Esophagus mucosa (tissue), 1 donor: ENCODE results near the gene PTPRN2. TPM values are rescaled to one million over a fixed set of nuclear protein-coding genes. Genes with fewer than 3 reads are reported as not detected.
A peak's percentile ranks its signal among the peaks of the same experiment; 100 is the strongest.
"Not testable (repeated sequence)": the region's sequence is repeated elsewhere in the genome, so short reads cannot be mapped to it uniquely, and the experiment has no call there.

Source experiments
- ATAC-seq: fragments of 200-7000 bp; cut with Tn5 transposase; one replicate; pipeline ENCODE4 v1.9.1; 2020
- total RNA-seq: library from RNA; stranded (reverse); gene quantifications from one replicate; pipeline ENCODE4 v1.2.4, GENCODE V29; 2023
- donor health status: DM: yes; HTN: yes; CAD: no.

PTPRN2 gene
- total RNA-seq, 1 donor from 2014 or later: 0.44 TPM

GRCh38 chr7:158381956-158382355, 205.7 kb downstream of the PTPRN2 start:
- peak; percentile 11 for ATAC-seq

GRCh38 chr7:158378978-158379377, 208.6 kb downstream of the PTPRN2 start:
- ATAC-seq: no peak

GRCh38 chr7:158377800-158378623, 209.6 kb downstream of the PTPRN2 start:
- peak; percentile 42 for ATAC-seq

GRCh38 chr7:158376839-158377186, 210.8 kb downstream of the PTPRN2 start:
- not testable (repeated sequence) for ATAC-seq

- ATAC-seq: not testable (repeated sequence)
These were observed 211.3 kb downstream of the PTPRN2 start for GRCh38 chr7:158376146-158376838.

- ATAC-seq: no peak
These were observed 212.6 kb downstream of the PTPRN2 start for GRCh38 chr7:158375034-158375433.

GRCh38 chr7:158374586-158374985, 213.0 kb downstream of the PTPRN2 start:
- no peak for ATAC-seq

GRCh38 chr7:158374146-158374545, 213.5 kb downstream of the PTPRN2 start:
- no peak for ATAC-seq

GRCh38 chr7:158373476-158374133, 214.0 kb downstream of the PTPRN2 start:
- peak; percentile 27 for ATAC-seq

- ATAC-seq: no peak
These were observed 215.0 kb downstream of the PTPRN2 start for GRCh38 chr7:158372400-158373342.

GRCh38 chr7:158371856-158372255, 215.8 kb downstream of the PTPRN2 start:
- ATAC-seq: no peak

GRCh38 chr7:158369866-158370265, 217.8 kb downstream of the PTPRN2 start:
- ATAC-seq: no peak

- no peak for ATAC-seq
These were observed 218.3 kb downstream of the PTPRN2 start for GRCh38 chr7:158369290-158369689.

GRCh38 chr7:158368449-158368848, 219.2 kb downstream of the PTPRN2 start:
- no peak for ATAC-seq

- no peak for ATAC-seq
These were observed 220.0 kb downstream of the PTPRN2 start for GRCh38 chr7:158367634-158367982.

- no peak for ATAC-seq
These were observed 220.5 kb downstream of the PTPRN2 start for GRCh38 chr7:158366916-158367633.

- no peak for ATAC-seq
These were observed 221.3 kb downstream of the PTPRN2 start for GRCh38 chr7:158366346-158366745.

- ATAC-seq: no peak
These were observed 222.4 kb downstream of the PTPRN2 start for GRCh38 chr7:158365267-158365666.

GRCh38 chr7:158364451-158364850, 223.2 kb downstream of the PTPRN2 start:
- ATAC-seq: no peak

GRCh38 chr7:158362912-158363905, 224.4 kb downstream of the PTPRN2 start:
- peak; percentile 18 for ATAC-seq
